GM18517 (cell line): Measurements from ENCODE around the gene SORCS1.

ENCODE experiments used
- ATAC-seq: cut with Tn5 transposase; IDR thresholded peaks from one replicate; pipeline ENCODE4 v1.9.1; 2021; ENCODE audit warnings: mild to moderate bottlenecking, moderate library complexity; ENCODE audit not compliant: unreplicated experiment

Gene SORCS1

DNA sequence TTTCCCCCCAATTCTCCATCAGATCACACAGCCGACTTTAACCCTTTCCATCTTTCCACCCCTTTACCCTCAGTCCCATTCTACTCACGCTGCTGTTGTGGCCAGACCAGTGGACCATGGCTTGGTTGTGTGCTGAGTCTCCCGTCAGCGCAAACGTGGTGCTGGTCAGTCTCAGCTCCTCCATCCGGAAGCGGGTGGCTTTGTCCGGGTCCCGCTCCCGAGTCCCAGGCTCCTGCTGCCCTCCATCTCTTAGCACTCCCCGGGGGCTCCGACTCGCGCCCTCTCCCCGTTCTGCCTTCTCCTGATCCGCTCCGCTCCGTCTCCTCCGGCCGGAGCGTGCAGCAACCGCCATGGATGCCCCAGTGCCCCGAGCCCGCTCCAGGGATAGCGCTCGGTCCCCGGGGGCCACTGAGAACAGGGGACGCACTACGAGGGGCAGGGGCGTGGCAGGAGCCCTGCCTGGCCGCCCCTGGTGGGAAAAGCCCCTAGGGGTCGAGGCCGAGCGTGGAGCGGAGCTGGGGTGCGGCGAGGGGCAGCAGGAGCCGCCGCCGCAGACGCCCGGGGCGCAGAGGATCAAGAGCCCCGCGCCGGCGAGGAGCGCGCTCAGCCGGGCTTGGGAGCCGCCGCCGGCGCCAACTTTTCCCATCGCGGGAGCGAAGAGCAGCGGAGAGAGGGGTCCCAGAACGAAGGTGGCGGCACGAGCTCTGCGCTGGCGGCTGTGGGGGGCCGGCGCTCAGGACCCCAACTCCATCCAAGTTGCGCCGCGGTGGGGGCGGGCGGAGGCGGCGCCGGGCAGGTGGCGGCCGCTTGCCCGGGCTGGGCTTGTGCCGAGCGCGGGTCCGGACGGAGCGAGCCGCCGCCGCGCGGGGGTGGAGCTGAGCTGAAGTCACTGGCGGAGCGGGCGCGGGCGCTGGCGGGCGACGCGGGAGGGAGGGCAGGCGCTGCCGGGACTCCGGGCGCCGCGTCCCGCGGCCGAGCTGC lies at the start of gene SORCS1:
TSS of gene SORCS1 (minus strand) at position 826 of the 981 bp plus-strand sequence.
- no peak for ATAC-seq

GRCh38 chr10:107214261-107214660 lies 49.8 kb upstream of the SORCS1 start:
- ATAC-seq: no peak

DNA sequence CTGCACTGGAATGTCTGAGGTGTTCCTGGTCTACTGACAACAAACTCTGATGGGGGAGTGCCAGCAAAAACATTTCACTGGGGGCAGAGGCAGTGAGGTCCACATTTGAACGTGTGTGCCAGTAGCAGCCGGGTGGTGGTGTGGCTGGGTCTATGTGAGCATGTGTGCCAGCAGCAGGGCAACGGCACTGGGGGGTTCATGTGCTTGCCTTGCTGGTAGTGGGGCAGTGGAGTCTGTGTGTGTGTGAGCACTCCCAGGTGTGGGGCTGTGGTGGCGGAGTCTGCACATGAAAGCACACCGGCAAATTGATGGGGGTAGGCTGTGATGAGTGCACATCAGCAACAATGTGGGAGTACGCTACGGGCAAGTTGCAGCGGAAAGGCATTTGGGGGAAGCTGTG lies 49.4 kb upstream of the SORCS1 start:
- ATAC-seq: no peak

DNA sequence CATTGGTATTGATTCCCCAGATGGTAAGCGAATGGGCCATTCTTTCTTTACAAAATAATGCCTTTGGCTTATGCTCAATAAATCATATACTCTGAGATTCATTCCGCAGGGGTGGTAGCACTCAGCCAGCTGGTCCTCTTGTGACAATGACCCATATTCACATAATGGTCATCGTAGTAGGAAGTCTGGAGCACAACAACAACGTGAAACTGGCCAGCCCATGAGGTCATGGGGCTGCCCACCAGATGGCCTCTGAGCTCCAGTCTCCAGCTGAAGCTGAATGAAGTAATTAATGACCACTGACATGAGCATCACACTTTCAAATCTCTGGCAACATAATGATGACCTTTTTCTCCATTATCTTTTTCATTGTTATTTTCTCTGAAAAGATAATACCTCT lies 42.3 kb upstream of the SORCS1 start:
- no peak for ATAC-seq

GRCh38 chr10:107169516-107169915 lies 5.0 kb upstream of the SORCS1 start:
- ATAC-seq: no peak

DNA sequence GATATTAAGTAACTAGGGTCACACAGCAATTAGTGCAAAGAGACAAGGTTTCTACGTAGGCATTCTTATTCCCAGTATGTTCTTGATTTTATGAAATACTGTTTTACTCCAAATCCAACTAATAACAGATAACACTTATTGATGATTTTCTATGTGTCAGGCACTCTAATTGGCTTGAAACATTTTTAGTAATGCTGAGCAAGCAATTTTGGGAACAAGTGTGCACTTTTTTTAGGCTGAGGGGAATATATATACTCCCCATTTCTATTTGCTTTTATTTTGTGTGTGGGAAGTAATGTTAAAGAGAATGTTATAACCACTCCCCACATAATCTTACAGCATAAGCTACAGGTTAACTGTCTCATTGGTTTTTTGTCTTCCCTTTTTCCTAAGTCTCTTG lies 4.2 kb upstream of the SORCS1 start:
- ATAC-seq: no peak

GRCh38 chr10:107166403-107166802 lies 1.9 kb upstream of the SORCS1 start:
- ATAC-seq: no peak

GRCh38 chr10:107164992-107165391 lies 486 bp upstream of the SORCS1 start:
- no peak for ATAC-seq

GRCh38 chr10:107163076-107163855 lies 1.2 kb downstream of the SORCS1 start:
- ATAC-seq: no peak

GRCh38 chr10:107160866-107161265 lies 3.6 kb downstream of the SORCS1 start:
- no peak for ATAC-seq

GRCh38 chr10:107159871-107160270 lies 4.6 kb downstream of the SORCS1 start:
- no peak for ATAC-seq

- ATAC-seq: no peak
Measured at GRCh38 chr10:107157071-107157470, 7.4 kb downstream of the SORCS1 start.

DNA sequence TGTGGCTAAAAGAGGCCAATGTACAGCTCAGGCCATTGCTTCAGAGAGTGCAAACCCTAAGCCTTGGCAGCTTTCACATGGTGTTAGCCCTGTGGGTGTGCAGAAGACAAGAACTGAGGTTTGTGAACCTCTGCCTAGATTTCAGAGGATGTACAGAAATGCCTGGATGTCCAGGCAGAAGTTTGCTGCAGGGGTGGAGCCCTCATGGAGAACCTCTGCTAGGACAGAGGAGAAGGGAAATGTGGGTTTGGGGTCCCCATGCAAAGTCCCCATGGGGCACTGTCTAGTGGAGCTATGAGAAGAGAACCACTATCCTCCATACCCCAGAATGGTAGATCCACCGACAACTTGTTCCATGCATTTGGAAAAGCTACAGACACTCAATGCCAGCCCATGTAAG lies 12.4 kb downstream of the SORCS1 start:
- ATAC-seq: no peak

DNA sequence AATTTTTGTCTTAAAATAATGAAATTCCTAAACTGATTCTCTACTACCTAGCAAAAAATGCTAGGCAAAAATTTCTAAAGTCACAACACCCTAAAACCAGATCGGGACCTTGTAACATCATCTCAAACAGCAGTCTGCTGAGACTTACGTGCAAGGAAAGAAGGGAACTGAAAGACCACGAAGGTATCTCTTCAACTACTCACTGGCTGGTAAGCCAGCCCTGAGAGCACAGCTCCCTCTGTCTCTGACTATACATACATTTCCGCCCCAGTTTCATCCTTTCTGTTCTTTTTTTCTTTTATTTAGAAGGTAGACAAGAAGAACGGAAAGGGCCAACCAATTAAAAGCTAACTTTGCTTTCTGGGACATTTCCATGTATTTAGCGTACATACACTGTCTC lies 15.6 kb downstream of the SORCS1 start:
- ATAC-seq: no peak

GRCh38 chr10:107144490-107144889 lies 20.0 kb downstream of the SORCS1 start:
- no peak for ATAC-seq

DNA sequence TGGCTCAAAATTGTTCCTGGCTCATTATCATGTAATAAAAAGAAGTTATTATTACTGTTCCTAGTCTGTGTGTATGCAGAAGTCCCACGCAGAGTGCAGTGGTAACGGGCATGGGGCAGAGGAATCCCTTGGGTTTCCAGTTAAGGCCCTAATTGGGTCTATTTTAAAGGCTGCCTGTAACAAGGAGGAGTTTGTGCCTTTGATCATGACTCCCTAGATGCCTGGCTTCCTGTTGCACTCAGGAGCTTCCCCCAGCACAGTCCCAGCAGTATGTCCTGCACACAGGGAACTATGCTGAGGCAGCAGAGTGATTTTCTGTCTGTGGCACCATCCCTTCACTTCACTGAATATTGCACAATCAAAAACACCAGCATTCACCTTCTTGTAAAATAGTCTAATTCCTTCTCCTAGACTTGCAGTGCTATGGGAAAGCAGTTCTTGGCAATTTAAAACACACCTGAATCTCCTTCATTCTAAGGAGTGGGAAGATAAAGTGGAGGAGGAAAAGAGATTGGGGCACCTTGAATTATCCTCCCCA lies 22.9 kb downstream of the SORCS1 start:
- no peak for ATAC-seq

DNA sequence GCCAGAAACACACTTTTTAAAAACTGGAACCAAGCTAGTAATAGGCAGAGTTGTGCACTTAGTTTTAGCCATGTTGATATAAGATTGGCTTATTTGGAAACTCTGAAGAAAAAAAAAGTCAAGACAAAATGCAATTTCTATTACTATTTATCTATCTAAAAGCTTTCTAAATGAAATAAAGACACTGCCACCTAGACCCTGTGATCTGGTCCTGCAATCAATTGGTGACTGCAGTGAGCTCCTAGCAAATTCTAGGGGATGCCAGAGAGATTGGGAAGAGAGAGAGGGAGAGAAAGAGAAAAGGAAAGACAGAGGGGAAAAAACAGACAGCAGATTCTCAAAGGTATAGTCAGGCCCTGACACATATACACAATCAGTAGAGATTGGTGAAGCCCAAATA lies 25.3 kb downstream of the SORCS1 start:
- no peak for ATAC-seq

GRCh38 chr10:107133656-107134055 lies 30.9 kb downstream of the SORCS1 start:
- no peak for ATAC-seq

DNA sequence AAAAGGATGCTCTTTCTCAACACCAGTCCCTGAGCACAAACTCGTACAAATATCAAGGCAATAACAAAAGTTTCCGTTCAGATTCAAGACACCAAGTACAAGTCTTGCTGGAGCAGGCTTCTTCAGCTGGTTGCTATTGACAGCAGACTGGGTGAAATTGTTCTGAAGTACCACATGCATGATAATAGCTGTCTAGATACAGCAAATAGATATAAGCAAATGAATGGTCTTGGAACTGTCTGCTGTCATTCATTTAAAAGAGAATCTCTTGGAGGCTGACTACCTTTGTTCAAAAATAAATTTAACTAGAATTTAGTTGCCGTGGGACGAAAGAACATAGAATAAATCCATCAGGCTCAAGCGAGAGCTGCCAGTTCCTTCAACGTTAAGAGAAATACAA lies 35.5 kb downstream of the SORCS1 start:
- no peak for ATAC-seq

- no peak for ATAC-seq
Measured at GRCh38 chr10:107126512-107127065, 37.9 kb downstream of the SORCS1 start.

- no peak for ATAC-seq
Measured at GRCh38 chr10:107122703-107123102, 41.8 kb downstream of the SORCS1 start.
